ENCODE measurements around the gene BBS7. TPM values are rescaled to one million over a fixed set of nuclear protein-coding genes. Genes with fewer than 3 reads are reported as not detected.

BBS7 gene
- total RNA-seq, 4 donors from 2014 or later, result 6.3 to 18.0 (median 13.7) TPM

DNA sequence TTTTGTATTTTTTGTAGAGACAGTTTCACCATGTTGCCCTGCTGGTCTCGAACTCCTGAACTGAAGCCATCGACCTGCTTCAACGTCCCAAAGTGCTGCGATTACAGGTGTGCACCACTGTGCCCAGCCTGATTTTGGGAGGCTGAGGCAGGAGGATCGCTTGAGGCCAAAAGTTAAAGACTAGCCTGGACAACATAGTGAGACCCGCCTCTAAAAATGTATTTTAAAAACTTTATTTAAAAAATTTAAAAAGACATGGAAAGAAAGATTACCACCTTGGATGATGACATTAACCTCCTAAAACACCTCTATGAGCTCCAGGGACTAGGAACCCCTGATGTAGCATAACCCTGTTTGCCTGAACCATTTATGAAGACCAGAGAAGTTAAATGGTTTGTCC is 5.8 kb upstream of the BBS7 start:
- no peaks in the 10 kb centered on the region for H3K36me3 ChIP-seq
- no peak for TF ChIP-seq POLR2A (IDR thresholded peaks at IDR 0.05)
- no peak for TF ChIP-seq CTCF (IDR thresholded peaks at IDR 0.05)
- no peak for TF ChIP-seq EP300 (IDR thresholded peaks at IDR 0.05)
- no peak for TF ChIP-seq POLR2AphosphoS5 (IDR thresholded peaks at IDR 0.05)
- no peaks in the 10 kb centered on the region for H3K4me1 ChIP-seq
- peaks cover 14% of the 10 kb centered on the region for H3K27me3 ChIP-seq
- no peak overlapping the region for H3K27ac ChIP-seq
- DNase-seq (ENCODE audit: low spot score in 2 of 2), result no peak
- H3K9me3 ChIP-seq, result no peaks in the 10 kb centered on the region
- 96% methylated on average over 6 of the region's 6 CpGs for WGBS
- no peak overlapping the region for H3K4me3 ChIP-seq

DNA sequence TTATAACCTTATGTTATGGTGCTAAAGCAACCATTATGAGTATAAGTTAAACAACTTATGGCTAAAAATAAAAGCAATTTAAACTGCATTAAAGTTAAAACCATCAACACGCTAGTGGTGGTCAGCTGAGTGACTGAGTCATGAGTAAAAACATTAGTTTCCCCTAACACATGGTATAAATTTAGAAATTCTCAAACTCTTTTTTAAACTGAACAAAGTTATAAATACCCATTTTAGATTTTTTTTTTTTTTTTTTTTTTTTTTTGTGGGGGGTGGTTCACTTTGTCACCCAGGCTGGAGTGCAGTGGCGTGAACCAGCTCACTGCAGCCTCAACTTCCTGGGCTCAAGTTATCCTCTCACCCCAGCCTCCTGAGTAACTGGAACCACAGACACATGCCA is 5.4 kb upstream of the BBS7 start:
- TF ChIP-seq POLR2AphosphoS5 (IDR thresholded peaks at IDR 0.05) (no peak), CTCF (IDR thresholded peaks at IDR 0.05) (no peak), POLR2A (IDR thresholded peaks at IDR 0.05) (no peak), EP300 (IDR thresholded peaks at IDR 0.05) (no peak)
- 45% methylated on average over 2 of the region's 2 CpGs for WGBS
- no peaks in the 10 kb centered on the region for H3K36me3 ChIP-seq

DNA sequence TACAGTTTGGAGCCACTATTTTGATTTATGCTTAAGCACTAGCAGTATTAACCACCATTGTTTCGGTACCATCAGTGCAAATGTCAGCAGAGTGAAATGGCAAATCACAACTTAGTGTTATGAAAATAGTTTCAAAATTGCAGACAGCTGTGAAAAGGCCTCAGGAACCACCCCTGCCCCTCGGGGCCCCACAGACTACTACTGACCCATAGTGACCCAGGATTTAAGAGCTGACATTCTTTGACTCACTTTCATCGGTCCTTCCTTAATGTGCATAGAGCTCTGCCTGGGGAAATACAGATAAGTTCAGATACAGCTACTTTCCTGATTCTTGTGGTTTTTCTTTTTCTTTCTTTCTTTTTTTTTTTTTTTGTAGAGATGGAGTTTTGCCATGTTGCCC is 3.3 kb upstream of the BBS7 start:
- H3K4me3 ChIP-seq, result no peak overlapping the region
- peaks cover 12% of the 10 kb centered on the region for H3K27me3 ChIP-seq
- WGBS, result 35% methylated on average over 3 of the region's 3 CpGs
- no peaks in the 10 kb centered on the region for H3K36me3 ChIP-seq
- TF ChIP-seq POLR2A (IDR thresholded peaks at IDR 0.05) (no peak), CTCF (IDR thresholded peaks at IDR 0.05) (no peak), POLR2AphosphoS5 (IDR thresholded peaks at IDR 0.05) (no peak), EP300 (IDR thresholded peaks at IDR 0.05) (no peak)
- DNase-seq (ENCODE audit: low spot score in 2 of 2), result no peak
- H3K27ac ChIP-seq, result no peak overlapping the region
- no peaks in the 10 kb centered on the region for H3K9me3 ChIP-seq
- H3K4me1 ChIP-seq, result peaks cover 15% of the 10 kb centered on the region

More for the DNA sequence above, 5.4 kb upstream of the BBS7 start:
- peaks cover 14% of the 10 kb centered on the region for H3K27me3 ChIP-seq
- H3K4me3 ChIP-seq, result no peak overlapping the region
- DNase-seq (ENCODE audit: low spot score in 2 of 2), result no peak
- peaks cover 3% of the 10 kb centered on the region for H3K4me1 ChIP-seq
- no peaks in the 10 kb centered on the region for H3K9me3 ChIP-seq
- no peak overlapping the region for H3K27ac ChIP-seq

DNA sequence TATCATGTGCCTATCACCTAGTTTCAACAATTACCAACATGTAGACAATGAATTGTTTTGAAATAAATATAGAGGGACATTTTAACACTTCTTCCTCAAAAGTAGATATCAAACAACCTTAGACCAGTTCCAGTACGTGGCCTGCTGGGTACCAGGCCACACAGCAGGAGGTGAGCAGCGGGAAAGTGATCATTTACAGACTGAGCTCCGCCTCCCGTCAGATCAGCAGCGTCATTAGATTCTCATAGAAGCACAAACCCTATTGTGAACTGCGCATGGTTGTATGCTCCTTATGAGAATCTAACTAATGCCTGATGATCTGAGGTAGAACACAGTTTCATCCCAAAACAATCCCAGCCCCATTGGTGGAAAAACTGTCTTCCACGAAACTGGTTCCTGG is 6.5 kb downstream of the BBS7 start:
- 93% methylated on average over 7 of the region's 7 CpGs for WGBS
- no peak overlapping the region for H3K27ac ChIP-seq
- no peaks in the 10 kb centered on the region for H3K4me1 ChIP-seq
- no peak for DNase-seq (ENCODE audit: low spot score in 2 of 2)
- peaks cover 38% of the 10 kb centered on the region for H3K36me3 ChIP-seq
- H3K27me3 ChIP-seq, result no peaks in the 10 kb centered on the region
- TF ChIP-seq POLR2AphosphoS5 (IDR thresholded peaks at IDR 0.05), result no peak
- TF ChIP-seq POLR2A (IDR thresholded peaks at IDR 0.05), result no peak
- TF ChIP-seq CTCF (IDR thresholded peaks at IDR 0.05), result no peak
- TF ChIP-seq EP300 (IDR thresholded peaks at IDR 0.05), result no peak
- no peak overlapping the region for H3K4me3 ChIP-seq
- no peaks in the 10 kb centered on the region for H3K9me3 ChIP-seq

GRCh38 chr4:121861426-121861825 is 8.8 kb downstream of the BBS7 start:
- 95% methylated on average over 2 of the region's 2 CpGs for WGBS
- Histone ChIP-seq H3K36me3 (peaks cover 59% of the 10 kb centered on the region), H3K27ac (no peak overlapping the region), H3K4me1 (no peaks in the 10 kb centered on the region), H3K27me3 (no peaks in the 10 kb centered on the region), H3K4me3 (no peak overlapping the region), H3K9me3 (no peaks in the 10 kb centered on the region)
- TF ChIP-seq CTCF (IDR thresholded peaks at IDR 0.05) (no peak), POLR2A (IDR thresholded peaks at IDR 0.05) (no peak), POLR2AphosphoS5 (IDR thresholded peaks at IDR 0.05) (no peak), EP300 (IDR thresholded peaks at IDR 0.05) (no peak)
- no peak for DNase-seq (ENCODE audit: low spot score in 2 of 2)
